Activated CD4-positive, alpha-beta T cell treated with anti-CD3 and anti-CD28 coated beads, Interleukin-2, amount 10 ng/mL, durations not matched to agents 24 days and 14 days (primary cell): ENCODE measurements around the gene POLA2. TPM values are rescaled to one million over a fixed set of nuclear protein-coding genes. Genes with fewer than 3 reads are reported as not detected.
"Not testable (repeated sequence)": the region's sequence is repeated elsewhere in the genome, so short reads cannot be mapped to it uniquely, and the experiment has no call there.

Experiments
- DNase-seq: peaks from one replicate; pipeline ENCODE4 v3.0.0; 2022
- H3K27ac Mint-ChIP-seq: one replicate; pipeline ENCODE4 v1.8.0; 2022; ENCODE audit warnings: mild to moderate bottlenecking, mixed read lengths
- H3K27me3 Mint-ChIP-seq: one replicate; pipeline ENCODE4 v1.8.0; 2022; ENCODE audit warnings: mixed read lengths
- H3K36me3 Mint-ChIP-seq: one replicate; pipeline ENCODE4 v1.8.0; 2022; ENCODE audit warnings: low read depth, mild to moderate bottlenecking, mixed read lengths
- H3K4me1 Mint-ChIP-seq: one replicate; pipeline ENCODE4 v1.8.0; 2021; ENCODE audit warnings: mixed read lengths
- H3K4me3 Mint-ChIP-seq: one replicate; pipeline ENCODE4 v1.8.0; 2022; ENCODE audit warnings: mild to moderate bottlenecking, moderate library complexity, mixed read lengths
- H3K9me3 Mint-ChIP-seq: one replicate; pipeline ENCODE4 v1.8.0; 2021; ENCODE audit warnings: mixed read lengths
- intact Hi-C: fragments of 100-400 bp; cut with micrococcal nuclease; formaldehyde crosslinking; loops from one replicate; pipeline ENCODE4 v1.15.1; 2023
- total RNA-seq: library from RNA; stranded (reverse); gene quantifications from 2 replicates; pipeline ENCODE4 v1.2.3, GENCODE V29; 2022

Gene POLA2
- total RNA-seq, 1 donor from 2014 or later, result 82.8 TPM

GRCh38 chr11:65329944-65330403 is 68.2 kb downstream of the POLA2 start:
- H3K27me3 Mint-ChIP-seq, result peaks cover 3% of the 10 kb centered on the region
- no peak overlapping the region for H3K4me3 Mint-ChIP-seq
- peaks cover 14% of the 10 kb centered on the region for H3K4me1 Mint-ChIP-seq
- H3K27ac Mint-ChIP-seq, result no peak overlapping the region
- H3K9me3 Mint-ChIP-seq, result no peaks in the 10 kb centered on the region
- intact Hi-C loops, result loop anchor here (1.0 to 5.0 kb wide), 3 partner anchors 15 to 68 kb away; partner anchors contain the start of genes CDC42EP2 and POLA2
- H3K36me3 Mint-ChIP-seq, result peaks cover 6% of the 10 kb centered on the region
- peak; percentile 94 for DNase-seq

- Mint-ChIP-seq H3K36me3 (peaks cover 12% of the 10 kb centered on the region), H3K4me1 (peaks cover 19% of the 10 kb centered on the region), H3K4me3 (no peak overlapping the region), H3K27me3 (peaks cover 1% of the 10 kb centered on the region), H3K27ac (no peak overlapping the region), H3K9me3 (no peaks in the 10 kb centered on the region)
- DNase-seq, result no peak
- intact Hi-C loops, result loop anchor here (1.0 to 5.0 kb wide), 3 partner anchors 16 to 68 kb away; partner anchors contain the start of genes CDC42EP2 and POLA2
These were observed 68.8 kb downstream of the POLA2 start for GRCh38 chr11:65330544-65330943.

GRCh38 chr11:65332591-65332990 is 70.8 kb downstream of the POLA2 start:
- intact Hi-C loops, result loop anchor here (5.0 kb wide), 1 partner anchor 70 kb away; the partner anchor contains the start of gene POLA2
- H3K27ac Mint-ChIP-seq, DNase-seq, H3K27me3 Mint-ChIP-seq, H3K4me3 Mint-ChIP-seq, H3K9me3 Mint-ChIP-seq: not testable (repeated sequence)
- H3K36me3 Mint-ChIP-seq, result peaks cover 17% of the 10 kb centered on the region
- peaks cover 21% of the 10 kb centered on the region for H3K4me1 Mint-ChIP-seq

GRCh38 chr11:65334696-65335295 is 73.0 kb downstream of the POLA2 start:
- Mint-ChIP-seq H3K9me3 (no peaks in the 10 kb centered on the region), H3K4me3 (peak overlapping the region; percentile 94), H3K4me1 (peaks cover 32% of the 10 kb centered on the region), H3K27ac (peak overlapping the region; percentile 89), H3K27me3 (no peaks in the 10 kb centered on the region), H3K36me3 (peaks cover 30% of the 10 kb centered on the region)
- no peak for DNase-seq
- intact Hi-C loops, result loop anchor here (5.0 kb wide), 1 partner anchor 72 kb away; the partner anchor contains the start of gene POLA2

DNA sequence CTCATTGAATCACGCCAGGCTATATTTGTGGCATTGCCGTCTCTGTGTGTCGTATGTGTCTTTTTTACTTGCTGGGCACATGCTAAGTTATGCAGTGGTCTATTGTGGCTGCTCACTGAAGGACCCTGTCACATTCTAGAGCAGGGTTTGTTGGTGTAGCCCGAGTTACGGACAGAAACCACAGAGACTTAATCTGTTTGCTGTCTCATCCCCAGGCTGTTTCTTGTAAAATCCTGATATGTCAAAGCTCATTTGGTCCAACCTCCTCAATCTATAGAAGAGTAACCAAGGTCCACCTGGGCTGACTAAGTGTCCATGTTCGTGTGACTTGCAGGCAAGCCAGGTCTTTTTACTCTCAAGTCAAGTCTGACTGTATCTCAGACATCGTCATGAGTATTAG is 76.9 kb downstream of the POLA2 start:
- DNase-seq, result no peak
- Mint-ChIP-seq H3K9me3 (no peaks in the 10 kb centered on the region), H3K4me3 (no peak overlapping the region), H3K36me3 (peaks cover 53% of the 10 kb centered on the region), H3K27ac (no peak overlapping the region), H3K27me3 (no peaks in the 10 kb centered on the region), H3K4me1 (peaks cover 33% of the 10 kb centered on the region)
- intact Hi-C loops, result no loop called here

- Mint-ChIP-seq H3K27me3 (no peaks in the 10 kb centered on the region), H3K4me1 (peaks cover 25% of the 10 kb centered on the region), H3K27ac (no peak overlapping the region), H3K36me3 (peaks cover 59% of the 10 kb centered on the region), H3K4me3 (no peak overlapping the region), H3K9me3 (no peaks in the 10 kb centered on the region)
- no peak for DNase-seq
- intact Hi-C loops, result no loop called here
These were observed 78.5 kb downstream of the POLA2 start for GRCh38 chr11:65340226-65340625.

DNA sequence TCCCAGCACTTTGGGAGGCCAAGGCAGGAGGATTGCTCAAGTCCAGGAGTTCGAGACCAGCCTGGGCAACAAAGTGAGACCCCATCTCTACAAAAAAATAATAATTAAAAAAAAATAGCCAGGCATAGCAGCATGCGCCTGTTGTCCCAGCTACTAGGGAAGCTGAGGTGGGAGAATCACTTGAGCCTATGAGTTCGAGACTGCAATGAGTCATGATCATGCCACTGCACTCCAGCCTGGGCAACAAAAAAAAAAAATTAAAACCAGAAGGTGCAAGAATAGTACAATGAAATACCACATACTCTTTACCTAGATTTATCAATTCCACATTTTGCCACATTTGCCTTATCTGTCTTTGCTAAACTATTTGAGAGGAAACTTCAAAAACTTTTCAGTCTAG is 80.1 kb downstream of the POLA2 start:
- no peaks in the 10 kb centered on the region for H3K27me3 Mint-ChIP-seq
- H3K4me3 Mint-ChIP-seq, result no peak overlapping the region
- no peak for DNase-seq
- peaks cover 67% of the 10 kb centered on the region for H3K36me3 Mint-ChIP-seq
- peaks cover 23% of the 10 kb centered on the region for H3K4me1 Mint-ChIP-seq
- H3K9me3 Mint-ChIP-seq, result no peaks in the 10 kb centered on the region
- H3K27ac Mint-ChIP-seq, result no peak overlapping the region
- intact Hi-C loops, result no loop called here

Other genes starting within 250 kb of the POLA2 start
- gene ARL2, start 247.8 kb upstream of the POLA2 start, total RNA-seq, result 78.8 and 87.9 TPM in 2 replicates
- gene SNX15, start 234.5 kb upstream of the POLA2 start, total RNA-seq, result 15.9 and 17.9 TPM in 2 replicates
- gene SAC3D1, start 220.8 kb upstream of the POLA2 start, total RNA-seq, result 16.3 and 18.0 TPM in 2 replicates
- gene NAALADL1, start 203.4 kb upstream of the POLA2 start, total RNA-seq, result 12.5 and 13.0 TPM in 2 replicates
- 94.4 and 95.1 TPM in 2 replicates for gene CDCA5, start 177.9 kb upstream of the POLA2 start, total RNA-seq
- 33.3 and 34.7 TPM in 2 replicates for gene ZFPL1, start 177.7 kb upstream of the POLA2 start, total RNA-seq
- gene VPS51, start 165.7 kb upstream of the POLA2 start, total RNA-seq, result 127 and 136 TPM in 2 replicates
- gene TM7SF2, start 150.1 kb upstream of the POLA2 start, total RNA-seq, result 28.2 and 28.9 TPM in 2 replicates
- gene ZNHIT2, start 144.3 kb upstream of the POLA2 start, total RNA-seq, result 17.1 and 18.1 TPM in 2 replicates
- gene FAU, start 139.8 kb upstream of the POLA2 start, total RNA-seq, result 1,048 and 1,049 TPM in 2 replicates
- 78.1 and 81.4 TPM in 2 replicates for gene MRPL49, start 139.6 kb upstream of the POLA2 start, total RNA-seq
- gene SYVN1, start 127.4 kb upstream of the POLA2 start, total RNA-seq, result 36.9 and 39.0 TPM in 2 replicates
- not detected in 2 replicates for gene SPDYC, start 91.7 kb upstream of the POLA2 start, total RNA-seq
- gene CAPN1, start 80.0 kb upstream of the POLA2 start, total RNA-seq, result 87.1 and 96.5 TPM in 2 replicates
- 3.0 and 3.4 TPM in 2 replicates for gene CDC42EP2, start 52.9 kb downstream of the POLA2 start, total RNA-seq
- 76.6 and 81.0 TPM in 2 replicates for gene DPF2, start 71.9 kb downstream of the POLA2 start, total RNA-seq
- 1.2 and 1.6 TPM in 2 replicates for gene TIGD3, start 92.8 kb downstream of the POLA2 start, total RNA-seq
- 15.5 and 16.8 TPM in 2 replicates for gene SLC25A45, start 120.7 kb downstream of the POLA2 start, total RNA-seq
- gene FRMD8, start 124.7 kb downstream of the POLA2 start, total RNA-seq, result 46.7 and 46.8 TPM in 2 replicates
- 410 and 411 TPM in 2 replicates for gene NEAT1, start 160.8 kb downstream of the POLA2 start, total RNA-seq
- 5,198 and 5,435 TPM in 2 replicates for gene MALAT1, start 237.1 kb downstream of the POLA2 start, total RNA-seq